HepG2 (cell line): Measurements from ENCODE around the gene PHKB. TPM values are rescaled to one million over a fixed set of nuclear protein-coding genes. Genes with fewer than 3 reads are reported as not detected.
A peak's percentile ranks its signal among the peaks of the same experiment; 100 is the strongest.

ENCODE experiments used
- CAMTA2 ChIP-seq: sonication (generic); formaldehyde crosslinking; IDR thresholded peaks from 2 replicates; pipeline ENCODE4 v1.4.0; 2020; ENCODE audit warnings: mild to moderate bottlenecking, missing genetic modification reagents, borderline replicate concordance
- CHCHD3 ChIP-seq: sonication (generic); formaldehyde crosslinking; IDR thresholded peaks from 2 replicates; pipeline ENCODE4 v1.8.0; 2022; ENCODE audit warnings: mild to moderate bottlenecking, missing genetic modification reagents, moderate library complexity
- CREM ChIP-seq, 2 experiments: sonication (generic) in 1 of 2; formaldehyde crosslinking in 1 of 2; IDR thresholded peaks; 2 replicates each; pipeline versions ENCODE4 v1.4.0 to v1.6.1; 2016 to 2020; ENCODE audit warnings: antibody characterized with exemption in 1 of 2, mild to moderate bottlenecking in 1 of 2, missing genetic modification reagents in 1 of 2
- CSRNP2 ChIP-seq: sonication (generic); formaldehyde crosslinking; conservative IDR thresholded peaks from 2 replicates; pipeline ENCODE4 v1.8.0; 2022; ENCODE audit warnings: low read depth, missing genetic modification reagents
- E2F5 ChIP-seq: sonication (generic); formaldehyde crosslinking; conservative IDR thresholded peaks from 2 replicates; pipeline ENCODE4 v1.4.0; 2020; ENCODE audit warnings: missing genetic modification reagents
- HHEX ChIP-seq: IDR thresholded peaks from 2 replicates; pipeline ENCODE4 v1.6.1; 2016; ENCODE audit warnings: control low read depth
- JUND ChIP-seq: sonication (generic); formaldehyde crosslinking; IDR thresholded peaks from 2 replicates; pipeline ENCODE4 v1.8.0; 2022; ENCODE audit warnings: mild to moderate bottlenecking, missing genetic modification reagents
- KLF13 ChIP-seq: sonication (generic); formaldehyde crosslinking; IDR thresholded peaks from 2 replicates; pipeline ENCODE4 v1.4.0; 2020; ENCODE audit warnings: mild to moderate bottlenecking, missing genetic modification reagents
- POLR2AphosphoS5 ChIP-seq: IDR thresholded peaks from 2 replicates; pipeline ENCODE4 v1.6.1; 2012; ENCODE audit warnings: low read depth, low read length
- SMYD3 ChIP-seq: sonication (generic); formaldehyde crosslinking; IDR thresholded peaks from 2 replicates; pipeline ENCODE4 v1.8.1; 2023; ENCODE audit warnings: mild to moderate bottlenecking, missing genetic modification reagents
- SNAPC5 ChIP-seq: sonication (generic); formaldehyde crosslinking; IDR thresholded peaks from 2 replicates; pipeline ENCODE4 v1.8.1; 2023; ENCODE audit warnings: mild to moderate bottlenecking, missing genetic modification reagents, borderline replicate concordance
- SNRNP70 ChIP-seq: fragments of 200-400 bp; formaldehyde crosslinking; IDR thresholded peaks from 2 replicates; pipeline ENCODE4 v1.6.1; 2017; ENCODE audit warnings: mild to moderate bottlenecking, low read depth, low read length, moderate library complexity
- THYN1 ChIP-seq: sonication (generic); formaldehyde crosslinking; IDR thresholded peaks from 2 replicates; pipeline ENCODE4 v1.8.1; 2023; ENCODE audit warnings: low read depth, mild to moderate bottlenecking, moderate library complexity, missing genetic modification reagents, borderline replicate concordance
- ZBTB7A ChIP-seq: sonication (generic); formaldehyde crosslinking; IDR thresholded peaks from 2 replicates; pipeline ENCODE4 v1.8.0; 2022; ENCODE audit warnings: mild to moderate bottlenecking, missing genetic modification reagents
- ZMAT5 ChIP-seq: sonication (generic); formaldehyde crosslinking; IDR thresholded peaks from 2 replicates; pipeline ENCODE4 v1.5.0; 2020; ENCODE audit warnings: mild to moderate bottlenecking, low read depth, missing genetic modification reagents, borderline replicate concordance
- ZNF136 ChIP-seq: sonication (generic); formaldehyde crosslinking; IDR thresholded peaks from 2 replicates; pipeline ENCODE4 v1.8.1; 2022; ENCODE audit warnings: low read depth, mild to moderate bottlenecking, moderate library complexity, missing genetic modification reagents
- ZNF20 ChIP-seq: sonication (generic); formaldehyde crosslinking; IDR thresholded peaks from 2 replicates; pipeline ENCODE4 v1.4.0; 2020; ENCODE audit warnings: mild to moderate bottlenecking, moderate library complexity, missing genetic modification reagents
- ZNF256 ChIP-seq: sonication (generic); formaldehyde crosslinking; conservative IDR thresholded peaks from 2 replicates; pipeline ENCODE4 v1.4.0; 2020; ENCODE audit warnings: missing genetic modification reagents
- ZNF274 ChIP-seq: sonication (generic); formaldehyde crosslinking; IDR thresholded peaks from 2 replicates; pipeline ENCODE4 v1.5.1; 2020; ENCODE audit warnings: mild to moderate bottlenecking, missing genetic modification reagents
- ZNF501 ChIP-seq: sonication (generic); formaldehyde crosslinking; IDR thresholded peaks from 2 replicates; pipeline ENCODE4 v1.5.1; 2020; ENCODE audit warnings: mild to moderate bottlenecking, moderate library complexity, missing genetic modification reagents
- ZNF775 ChIP-seq: sonication (generic); formaldehyde crosslinking; IDR thresholded peaks from 2 replicates; pipeline ENCODE4 v1.4.0; 2020; ENCODE audit warnings: missing genetic modification reagents, mild to moderate bottlenecking, moderate library complexity, borderline replicate concordance
- polyA plus RNA-seq, 8 experiments: library from polyadenylated mRNA; depleted of rRNA in 3 of 8; stranded (reverse) in 7 of 8; unstranded in 1 of 8; fragments of >200 nt; fragmentation: Illumina TruSeq in 4 of 8; extraction: Trizol in 4 of 8; gene quantifications; 2 replicates each; pipeline versions ENCODE4 v1.2.1 to v1.2.3, GENCODE V29; 2011 to 2016; ENCODE audit warnings: low read depth in 4 of 8, missing spikeins in 1 of 8, mixed read lengths in 1 of 8; ENCODE audit not compliant: insufficient read depth in 1 of 8
- total RNA-seq, 5 experiments: library from RNA; depleted of rRNA; stranded (reverse); fragments of >200 nt; fragmentation: Illumina TruSeq; extraction: Trizol; gene quantifications; 2 replicates each; pipeline ENCODE4 v1.2.3, GENCODE V29; 2016; ENCODE audit warnings: low read depth in 1 of 5
- TF ChIP-seq, protein P1 (sequence below): sonication (generic); formaldehyde crosslinking; IDR thresholded peaks from 2 replicates; pipeline ENCODE4 v1.4.0; 2020; ENCODE audit warnings: mild to moderate bottlenecking, missing genetic modification reagents

PHKB gene
- total and polyA plus RNA-seq, 2 of the 13 experiments (the other 11 are each of a cell fraction or from before 2014, with no cell fraction given): 66.0 to 80.8 TPM

DNA sequence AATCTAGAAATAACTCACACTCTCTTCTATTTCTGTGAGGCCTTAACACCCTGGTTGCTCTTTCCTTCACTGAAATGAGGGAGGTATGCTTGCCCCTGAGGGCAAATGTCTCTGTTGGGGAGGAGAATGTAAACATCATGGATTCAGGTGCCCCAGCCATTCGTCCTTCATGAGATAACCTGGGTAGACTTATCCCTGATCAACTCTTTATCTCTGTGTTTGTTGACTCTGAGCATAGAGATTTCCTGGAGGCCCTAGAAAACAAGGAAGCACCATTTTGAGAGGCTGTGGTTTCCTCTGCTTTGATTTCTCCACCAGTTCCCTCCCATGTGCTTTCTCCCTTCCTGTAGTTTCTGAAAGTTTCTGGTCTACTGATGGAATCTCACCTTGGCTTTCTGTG, 77.3 kb downstream of the PHKB start (continued):
- no peak for TF ChIP-seq ZNF20 (CRISPR knock-in tag)
- TF ChIP-seq SNRNP70: no peak
- TF ChIP-seq ZMAT5 (CRISPR knock-in tag): no peak
- TF ChIP-seq JUND: peak; percentile 70
- TF ChIP-seq ZNF775 (CRISPR knock-in tag): no peak
- TF ChIP-seq CAMTA2: no peak
- no peak for TF ChIP-seq CHCHD3 (CRISPR knock-in tag)
- no peak for TF ChIP-seq CSRNP2 (CRISPR knock-in tag)
- TF ChIP-seq ZBTB7A (CRISPR knock-in tag): no peak; the same call in 1 of the 2 replicates
- TF ChIP-seq POLR2AphosphoS5: no peak
- TF ChIP-seq, protein P1, sequence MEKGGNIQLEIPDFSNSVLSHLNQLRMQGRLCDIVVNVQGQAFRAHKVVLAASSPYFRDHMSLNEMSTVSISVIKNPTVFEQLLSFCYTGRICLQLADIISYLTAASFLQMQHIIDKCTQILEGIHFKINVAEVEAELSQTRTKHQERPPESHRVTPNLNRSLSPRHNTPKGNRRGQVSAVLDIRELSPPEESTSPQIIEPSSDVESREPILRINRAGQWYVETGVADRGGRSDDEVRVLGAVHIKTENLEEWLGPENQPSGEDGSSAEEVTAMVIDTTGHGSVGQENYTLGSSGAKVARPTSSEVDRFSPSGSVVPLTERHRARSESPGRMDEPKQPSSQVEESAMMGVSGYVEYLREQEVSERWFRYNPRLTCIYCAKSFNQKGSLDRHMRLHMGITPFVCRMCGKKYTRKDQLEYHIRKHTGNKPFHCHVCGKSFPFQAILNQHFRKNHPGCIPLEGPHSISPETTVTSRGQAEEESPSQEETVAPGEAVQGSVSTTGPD (CRISPR knock-in tag): no peak
- TF ChIP-seq KLF13: no peak
- no peak for TF ChIP-seq ZNF501
- TF ChIP-seq ZNF136 (CRISPR knock-in tag): peak; percentile 24; the same call in 1 of the 2 replicates
- peak; percentile 90 for TF ChIP-seq HHEX
- TF ChIP-seq ZNF256 (CRISPR knock-in tag): no peak
- no peak for TF ChIP-seq E2F5 (CRISPR knock-in tag)
- 0 out of 2 replicates have a peak, but pooled peaks have one; percentile 70 for TF ChIP-seq THYN1 (CRISPR knock-in tag)
- TF ChIP-seq CREM (IDR thresholded peaks at IDR 0.05): peak; percentile 76
- TF ChIP-seq CREM (CRISPR knock-in tag; IDR thresholded peaks at IDR 0.05): no peak
- 0 out of 2 replicates have a peak, but pooled peaks have one; percentile 66 for TF ChIP-seq SMYD3 (CRISPR knock-in tag)
- TF ChIP-seq SNAPC5: no peak
- no peak for TF ChIP-seq ZNF274 (CRISPR knock-in tag)
